ENCODE data around the gene SLX4IP.

DNA sequence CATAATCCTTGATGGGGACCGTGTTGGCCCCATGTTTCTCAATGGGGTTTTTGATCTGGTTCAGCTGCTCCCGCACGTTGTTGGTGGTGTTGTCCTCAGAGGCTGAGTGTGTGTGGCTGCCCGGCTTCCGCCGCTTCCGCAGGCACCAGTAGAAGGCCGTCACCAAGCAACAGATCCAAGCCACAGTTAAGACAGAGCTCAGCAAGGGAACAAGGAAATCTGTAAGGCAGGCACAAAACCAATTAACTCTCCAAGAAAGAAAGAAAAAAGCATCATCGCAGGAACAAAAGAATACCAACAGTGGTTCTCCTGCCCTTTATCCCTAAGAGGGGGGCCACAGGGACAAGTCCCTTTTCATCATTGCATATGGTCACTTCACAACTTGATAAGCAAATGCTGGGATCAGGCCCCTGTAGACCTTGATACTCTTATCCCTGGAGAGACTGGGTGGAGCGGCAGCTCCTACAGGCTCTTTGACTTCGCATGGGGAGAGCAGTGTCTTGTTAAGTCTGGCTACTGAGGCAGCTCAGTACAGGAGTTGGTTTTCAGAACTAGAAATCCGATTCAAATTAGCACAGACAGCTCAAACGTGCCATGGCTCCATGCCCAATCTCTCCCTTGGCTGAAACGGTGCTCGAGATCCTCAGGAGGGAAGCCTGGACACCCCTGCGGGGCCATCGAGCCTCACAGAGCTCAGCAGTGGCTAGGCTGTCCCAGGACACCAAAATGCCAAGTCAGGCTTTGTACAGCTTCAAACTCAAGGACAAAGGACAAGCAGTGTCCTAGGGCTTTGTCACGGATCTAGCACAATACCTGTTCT is 204.8 kb downstream of the SLX4IP start:
- TF ChIP-seq, protein P1, sequence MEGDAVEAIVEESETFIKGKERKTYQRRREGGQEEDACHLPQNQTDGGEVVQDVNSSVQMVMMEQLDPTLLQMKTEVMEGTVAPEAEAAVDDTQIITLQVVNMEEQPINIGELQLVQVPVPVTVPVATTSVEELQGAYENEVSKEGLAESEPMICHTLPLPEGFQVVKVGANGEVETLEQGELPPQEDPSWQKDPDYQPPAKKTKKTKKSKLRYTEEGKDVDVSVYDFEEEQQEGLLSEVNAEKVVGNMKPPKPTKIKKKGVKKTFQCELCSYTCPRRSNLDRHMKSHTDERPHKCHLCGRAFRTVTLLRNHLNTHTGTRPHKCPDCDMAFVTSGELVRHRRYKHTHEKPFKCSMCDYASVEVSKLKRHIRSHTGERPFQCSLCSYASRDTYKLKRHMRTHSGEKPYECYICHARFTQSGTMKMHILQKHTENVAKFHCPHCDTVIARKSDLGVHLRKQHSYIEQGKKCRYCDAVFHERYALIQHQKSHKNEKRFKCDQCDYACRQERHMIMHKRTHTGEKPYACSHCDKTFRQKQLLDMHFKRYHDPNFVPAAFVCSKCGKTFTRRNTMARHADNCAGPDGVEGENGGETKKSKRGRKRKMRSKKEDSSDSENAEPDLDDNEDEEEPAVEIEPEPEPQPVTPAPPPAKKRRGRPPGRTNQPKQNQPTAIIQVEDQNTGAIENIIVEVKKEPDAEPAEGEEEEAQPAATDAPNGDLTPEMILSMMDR (IDR thresholded peaks at IDR 0.05) = no peak
- no peak for TF ChIP-seq POLR2A (IDR thresholded peaks at IDR 0.05)
